ENCODE measurements around the gene CRAT. TPM values are rescaled to one million over a fixed set of nuclear protein-coding genes. Genes with fewer than 3 reads are reported as not detected.
A peak's percentile ranks its signal among the peaks of the same experiment; 100 is the strongest.

The CRAT gene
- total RNA-seq, 1 experiment from 2014 or later: 7.1 TPM

- BruUV-seq (replicated peaks): no TSS peak
- H3K27ac Mint-ChIP-seq (ENCODE audit: unreplicated experiment): no peak overlapping the region
- CTCF ChIA-PET: interaction anchor here (1.0 kb wide), 1 partner anchor 48 kb away, joined by 3 read pairs; no protein-coding TSS in a partner anchor
- peaks cover 31% of the 10 kb centered on the region for H3K36me3 Mint-ChIP-seq (ENCODE audit: insufficient read depth, unreplicated experiment)
- H3K9me3 Mint-ChIP-seq (ENCODE audit: low read depth, unreplicated experiment): no peaks in the 10 kb centered on the region
- H3K27me3 Mint-ChIP-seq (ENCODE audit: unreplicated experiment): no peaks in the 10 kb centered on the region
- TF ChIP-seq CTCF (IDR thresholded peaks at IDR 0.05; ENCODE audit: unreplicated experiment): no peak
- H3K4me3 Mint-ChIP-seq (ENCODE audit: low read depth, unreplicated experiment): peak overlapping the region; percentile 79
- intact Hi-C loops (cut with micrococcal nuclease; ENCODE audit: unreplicated experiment): no loop called here
- DNase-seq: no peak
- no peaks in the 10 kb centered on the region for H3K4me1 Mint-ChIP-seq (ENCODE audit: low read depth, unreplicated experiment)
Observed at GRCh38 chr9:129079829-129080228, 30.8 kb downstream of the CRAT start.

GRCh38 chr9:129078691-129079503 is 31.7 kb downstream of the CRAT start:
- intact Hi-C loops (cut with micrococcal nuclease; ENCODE audit: unreplicated experiment): no loop called here
- BruUV-seq (replicated peaks): no TSS peak
- H3K36me3 Mint-ChIP-seq (ENCODE audit: insufficient read depth, unreplicated experiment): peaks cover 31% of the 10 kb centered on the region
- H3K27ac Mint-ChIP-seq (ENCODE audit: unreplicated experiment): no peak overlapping the region
- no peaks in the 10 kb centered on the region for H3K4me1 Mint-ChIP-seq (ENCODE audit: low read depth, unreplicated experiment)
- H3K9me3 Mint-ChIP-seq (ENCODE audit: low read depth, unreplicated experiment): no peaks in the 10 kb centered on the region
- no peak for TF ChIP-seq CTCF (IDR thresholded peaks at IDR 0.05; ENCODE audit: unreplicated experiment)
- DNase-seq: no peak
- no peaks in the 10 kb centered on the region for H3K27me3 Mint-ChIP-seq (ENCODE audit: unreplicated experiment)
- CTCF ChIA-PET: interaction anchor here (0.6 kb wide), 1 partner anchor 51 kb away, joined by 7 read pairs; the partner anchor contains the start of gene SH3GLB2
- peak overlapping the region; percentile 79 for H3K4me3 Mint-ChIP-seq (ENCODE audit: low read depth, unreplicated experiment)

GRCh38 chr9:129077236-129077635 is 33.4 kb downstream of the CRAT start:
- H3K9me3 Mint-ChIP-seq (ENCODE audit: low read depth, unreplicated experiment): no peaks in the 10 kb centered on the region
- no peaks in the 10 kb centered on the region for H3K27me3 Mint-ChIP-seq (ENCODE audit: unreplicated experiment)
- TF ChIP-seq CTCF (IDR thresholded peaks at IDR 0.05; ENCODE audit: unreplicated experiment): no peak
- no peak for DNase-seq
- intact Hi-C loops (cut with micrococcal nuclease; ENCODE audit: unreplicated experiment): no loop called here
- CTCF ChIA-PET: no interaction called here
- H3K4me3 Mint-ChIP-seq (ENCODE audit: low read depth, unreplicated experiment): no peak overlapping the region
- BruUV-seq (replicated peaks): no TSS peak
- peaks cover 30% of the 10 kb centered on the region for H3K36me3 Mint-ChIP-seq (ENCODE audit: insufficient read depth, unreplicated experiment)
- no peaks in the 10 kb centered on the region for H3K4me1 Mint-ChIP-seq (ENCODE audit: low read depth, unreplicated experiment)
- H3K27ac Mint-ChIP-seq (ENCODE audit: unreplicated experiment): no peak overlapping the region

- no peak overlapping the region for H3K27ac Mint-ChIP-seq (ENCODE audit: unreplicated experiment)
Observed at GRCh38 chr9:129076640-129077037, 34.0 kb downstream of the CRAT start.

More at GRCh38 chr9:129076640-129077037, 34.0 kb downstream of the CRAT start:
- H3K36me3 Mint-ChIP-seq (ENCODE audit: insufficient read depth, unreplicated experiment): peaks cover 26% of the 10 kb centered on the region
- H3K27me3 Mint-ChIP-seq (ENCODE audit: unreplicated experiment): no peaks in the 10 kb centered on the region
- CTCF ChIA-PET: no interaction called here
- no peak for TF ChIP-seq CTCF (IDR thresholded peaks at IDR 0.05; ENCODE audit: unreplicated experiment)
- H3K9me3 Mint-ChIP-seq (ENCODE audit: low read depth, unreplicated experiment): no peaks in the 10 kb centered on the region
- H3K4me1 Mint-ChIP-seq (ENCODE audit: low read depth, unreplicated experiment): no peaks in the 10 kb centered on the region
- intact Hi-C loops (cut with micrococcal nuclease; ENCODE audit: unreplicated experiment): no loop called here
- H3K4me3 Mint-ChIP-seq (ENCODE audit: low read depth, unreplicated experiment): no peak overlapping the region
- BruUV-seq (replicated peaks): no TSS peak
- DNase-seq: no peak
